ENCODE measurements around the gene SPAG6.

Gene SPAG6

GRCh38 chr10:22460101-22460500, 114.8 kb downstream of the SPAG6 start:
- DNase-seq (ENCODE audit: low spot score): no peak

- DNase-seq (ENCODE audit: low spot score): no peak
Measured at GRCh38 chr10:22460531-22461403, 115.5 kb downstream of the SPAG6 start.

GRCh38 chr10:22461891-22462290, 116.6 kb downstream of the SPAG6 start:
- DNase-seq (ENCODE audit: low spot score): no peak

GRCh38 chr10:22463255-22463654, 118.0 kb downstream of the SPAG6 start:
- no peak for DNase-seq (ENCODE audit: low spot score)

GRCh38 chr10:22464966-22465629, 119.8 kb downstream of the SPAG6 start:
- no peak for DNase-seq (ENCODE audit: low spot score)

GRCh38 chr10:22466763-22467334, 121.6 kb downstream of the SPAG6 start:
- no peak for DNase-seq (ENCODE audit: low spot score)
